ENCODE results near the gene ABAT. TPM values are rescaled to one million over a fixed set of nuclear protein-coding genes. Genes with fewer than 3 reads are reported as not detected.

The ABAT gene
- total and polyA plus RNA-seq, 10 of the 15 experiments (the other 5 are each of a cell fraction or from before 2014, with no cell fraction given) = 1.0 to 10.6 (median 1.9) TPM

DNA sequence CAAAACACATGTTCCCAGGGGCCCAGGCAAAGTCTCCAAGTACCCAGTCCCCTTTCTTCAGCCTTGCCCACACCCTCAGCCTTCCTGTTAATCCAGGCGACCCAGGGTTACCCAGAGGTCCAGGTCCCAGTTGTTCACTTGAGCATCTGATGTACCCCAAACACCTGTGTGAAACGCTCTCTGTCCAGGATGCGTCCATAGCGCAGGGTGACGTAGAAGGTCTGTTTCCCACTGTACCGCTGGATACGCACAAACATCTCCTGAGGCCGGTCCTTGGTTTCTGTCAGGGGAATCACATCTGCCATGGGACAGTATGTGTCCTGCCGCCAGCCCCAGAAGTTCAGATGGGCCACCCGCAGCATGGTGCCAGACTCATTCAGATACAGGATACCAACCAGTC, 121.4 kb downstream of the ABAT start (continued):
- TF ChIP-seq, protein P1, sequence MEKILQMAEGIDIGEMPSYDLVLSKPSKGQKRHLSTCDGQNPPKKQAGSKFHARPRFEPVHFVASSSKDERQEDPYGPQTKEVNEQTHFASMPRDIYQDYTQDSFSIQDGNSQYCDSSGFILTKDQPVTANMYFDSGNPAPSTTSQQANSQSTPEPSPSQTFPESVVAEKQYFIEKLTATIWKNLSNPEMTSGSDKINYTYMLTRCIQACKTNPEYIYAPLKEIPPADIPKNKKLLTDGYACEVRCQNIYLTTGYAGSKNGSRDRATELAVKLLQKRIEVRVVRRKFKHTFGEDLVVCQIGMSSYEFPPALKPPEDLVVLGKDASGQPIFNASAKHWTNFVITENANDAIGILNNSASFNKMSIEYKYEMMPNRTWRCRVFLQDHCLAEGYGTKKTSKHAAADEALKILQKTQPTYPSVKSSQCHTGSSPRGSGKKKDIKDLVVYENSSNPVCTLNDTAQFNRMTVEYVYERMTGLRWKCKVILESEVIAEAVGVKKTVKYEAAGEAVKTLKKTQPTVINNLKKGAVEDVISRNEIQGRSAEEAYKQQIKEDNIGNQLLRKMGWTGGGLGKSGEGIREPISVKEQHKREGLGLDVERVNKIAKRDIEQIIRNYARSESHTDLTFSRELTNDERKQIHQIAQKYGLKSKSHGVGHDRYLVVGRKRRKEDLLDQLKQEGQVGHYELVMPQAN (conservative IDR thresholded peaks at IDR 0.05) = no peak
- no peak for TF ChIP-seq ZBTB11 (CRISPR knock-in tag; IDR thresholded peaks at IDR 0.05)

GRCh38 chr16:8796469-8797363, 122.3 kb downstream of the ABAT start:
- SMC1A ChIA-PET (ENCODE audit: uncharacterized antibody, unreplicated experiment) = interaction anchor here (0.9 to 3.3 kb wide), 6 partner anchors 14 to 175 kb away, joined by 3 to 10 read pairs (median 4); partner anchors contain the start of gene METTL22
- Histone ChIP-seq H3K9ac (ENCODE audit: control insufficient read depth, insufficient read depth, low read length) (peak overlapping the region; percentile 86), H3K9me3 (replicated peaks; ENCODE audit: control insufficient read depth, insufficient read depth, low read length) (no peaks in the 10 kb centered on the region), H3K27ac (ENCODE audit: control insufficient read depth, insufficient read depth) (peak overlapping the region; percentile 71), H3K4me1 (ENCODE audit: control insufficient read depth, insufficient read depth, low read length) (peaks cover 10% of the 10 kb centered on the region), H3K36me3 (ENCODE audit: control insufficient read depth in 2 of 2, insufficient read depth in 2 of 2, low read length in 1 of 2) (no peaks in the 10 kb centered on the region; a peak in 1 of 4 replicates), H3K4me3 (peak overlapping the region; percentile 89), H3K4me2 (ENCODE audit: control insufficient read depth, insufficient read depth) (peak overlapping the region; percentile 87), H4K20me1 (ENCODE audit: control insufficient read depth, insufficient read depth) (peaks cover 2% of the 10 kb centered on the region; the same call in 1 of the 2 replicates), H3K27me3 (replicated peaks in 1 of 2; ENCODE audit: control insufficient read depth in 2 of 2, insufficient read depth in 2 of 2, low read length in 1 of 2) (no peaks in the 10 kb centered on the region), H3K79me2 (ENCODE audit: control insufficient read depth, insufficient read depth, low read length) (peaks cover 61% of the 10 kb centered on the region), H2AFZ (ENCODE audit: control insufficient read depth, low read depth, low read length) (peak overlapping the region; percentile 59)
- POLR2A ChIA-PET = interaction anchor here (1.8 to 2.0 kb wide), 2 partner anchors 71 to 72 kb away, joined by 5 read pairs; partner anchors contain the start of gene CARHSP1
- CTCF ChIA-PET = interaction anchor here (0.5 to 2.1 kb wide), 8 partner anchors 30 to 338 kb away, joined by 3 to 8 read pairs (median 4); partner anchors contain the start of gene LITAFD
- no peak for DNase-seq (ENCODE audit: low read depth, low spot score)
- intact Hi-C loops (cut with micrococcal nuclease; ENCODE audit: unreplicated experiment) (loop anchor here (1.0 to 5.0 kb wide), 5 partner anchors 72 to 336 kb away; partner anchors contain the start of gene HAPSTR1), in situ Hi-C loops (cut with MboI) (loop anchor here (5.0 kb wide), 1 partner anchor 134 kb away; no protein-coding TSS in a partner anchor)
- TSS peak; percentile 92 for BruUV-seq (replicated peaks)
- FAIRE-seq = no peak
- 41% methylated on average over 14 of the region's 14 CpGs for WGBS (ENCODE audit: insufficient coverage, insufficient replicate concordance, low lambda C conversion rate, missing lambda C conversion rate)
- RAD21 ChIA-PET (ENCODE audit: unreplicated experiment) = interaction anchor here (0.7 to 2.8 kb wide), 7 partner anchors 9 to 84 kb away, joined by 3 to 15 read pairs (median 3); partner anchors contain the start of gene CARHSP1
- ATAC-seq = no peak
- TF ChIP-seq, protein P2, sequence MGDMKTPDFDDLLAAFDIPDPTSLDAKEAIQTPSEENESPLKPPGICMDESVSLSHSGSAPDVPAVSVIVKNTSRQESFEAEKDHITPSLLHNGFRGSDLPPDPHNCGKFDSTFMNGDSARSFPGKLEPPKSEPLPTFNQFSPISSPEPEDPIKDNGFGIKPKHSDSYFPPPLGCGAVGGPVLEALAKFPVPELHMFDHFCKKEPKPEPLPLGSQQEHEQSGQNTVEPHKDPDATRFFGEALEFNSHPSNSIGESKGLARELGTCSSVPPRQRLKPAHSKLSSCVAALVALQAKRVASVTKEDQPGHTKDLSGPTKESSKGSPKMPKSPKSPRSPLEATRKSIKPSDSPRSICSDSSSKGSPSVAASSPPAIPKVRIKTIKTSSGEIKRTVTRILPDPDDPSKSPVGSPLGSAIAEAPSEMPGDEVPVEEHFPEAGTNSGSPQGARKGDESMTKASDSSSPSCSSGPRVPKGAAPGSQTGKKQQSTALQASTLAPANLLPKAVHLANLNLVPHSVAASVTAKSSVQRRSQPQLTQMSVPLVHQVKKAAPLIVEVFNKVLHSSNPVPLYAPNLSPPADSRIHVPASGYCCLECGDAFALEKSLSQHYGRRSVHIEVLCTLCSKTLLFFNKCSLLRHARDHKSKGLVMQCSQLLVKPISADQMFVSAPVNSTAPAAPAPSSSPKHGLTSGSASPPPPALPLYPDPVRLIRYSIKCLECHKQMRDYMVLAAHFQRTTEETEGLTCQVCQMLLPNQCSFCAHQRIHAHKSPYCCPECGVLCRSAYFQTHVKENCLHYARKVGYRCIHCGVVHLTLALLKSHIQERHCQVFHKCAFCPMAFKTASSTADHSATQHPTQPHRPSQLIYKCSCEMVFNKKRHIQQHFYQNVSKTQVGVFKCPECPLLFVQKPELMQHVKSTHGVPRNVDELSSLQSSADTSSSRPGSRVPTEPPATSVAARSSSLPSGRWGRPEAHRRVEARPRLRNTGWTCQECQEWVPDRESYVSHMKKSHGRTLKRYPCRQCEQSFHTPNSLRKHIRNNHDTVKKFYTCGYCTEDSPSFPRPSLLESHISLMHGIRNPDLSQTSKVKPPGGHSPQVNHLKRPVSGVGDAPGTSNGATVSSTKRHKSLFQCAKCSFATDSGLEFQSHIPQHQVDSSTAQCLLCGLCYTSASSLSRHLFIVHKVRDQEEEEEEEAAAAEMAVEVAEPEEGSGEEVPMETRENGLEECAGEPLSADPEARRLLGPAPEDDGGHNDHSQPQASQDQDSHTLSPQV (IDR thresholded peaks at IDR 0.05) = no peak
- TF ChIP-seq CBFB (IDR thresholded peaks at IDR 0.05; ENCODE audit: low read depth) (no peak), MTA3 (IDR thresholded peaks at IDR 0.05; ENCODE audit: borderline replicate concordance, low read length) (peak; percentile 52; the same call in 1 of the 2 replicates), CHD2 (IDR thresholded peaks at IDR 0.05; ENCODE audit: borderline replicate concordance, low read depth, low read length) (no peak), NBN (IDR thresholded peaks at IDR 0.05) (no peak), CREB1 (IDR thresholded peaks at IDR 0.05; ENCODE audit: low read depth) (peak; percentile 13; the same call in 1 of the 2 replicates), ESRRA (IDR thresholded peaks at IDR 0.05; ENCODE audit: low read length) (no peak), PML (IDR thresholded peaks at IDR 0.05; ENCODE audit: low read length) (peak; percentile 13; the same call in 1 of the 2 replicates), SREBF1 (IDR thresholded peaks at IDR 0.05; ENCODE audit: low read length) (no peak; the same call in 1 of the 2 replicates)

All from GM12878 (cell line).